ENCODE results near the gene PDPN.

Gene PDPN

DNA sequence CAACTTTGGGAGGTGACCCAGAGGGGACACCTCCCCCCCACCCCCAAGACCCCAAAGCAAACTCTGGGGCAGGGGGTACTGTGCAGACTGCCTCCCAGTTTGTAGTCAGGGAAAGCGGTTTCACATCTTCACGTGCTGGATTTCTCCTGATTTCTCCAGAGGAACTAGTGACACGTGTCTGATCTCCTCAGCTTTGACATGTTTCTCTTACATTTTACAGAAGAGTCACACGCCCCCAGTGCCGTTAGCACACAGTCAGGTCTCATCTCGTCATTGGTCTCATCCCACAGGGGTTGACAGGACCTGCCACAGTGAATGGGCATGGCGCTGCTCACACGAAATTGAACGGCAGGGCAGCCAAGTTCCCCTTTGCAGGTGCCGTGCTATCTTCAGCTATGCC lies 11.8 kb downstream of the PDPN start:
- DNase-seq (ENCODE audit: low read depth) = no peak
- TF ChIP-seq CTCF (IDR thresholded peaks at IDR 0.05; ENCODE audit: low read length, missing control alignments) = no peak

GRCh38 chr1:13597166-13597565 lies 13.5 kb downstream of the PDPN start:
- TF ChIP-seq CTCF (IDR thresholded peaks at IDR 0.05; ENCODE audit: low read length, missing control alignments) = no peak
- no peak overlapping the region for H3K4me3 ChIP-seq (replicated peaks; ENCODE audit: low read depth, low read length)
- DNase-seq (ENCODE audit: low read depth) = no peak

More for the DNA sequence above, 11.8 kb downstream of the PDPN start:
- H3K4me3 ChIP-seq (replicated peaks; ENCODE audit: low read depth, low read length) = no peak overlapping the region

DNA sequence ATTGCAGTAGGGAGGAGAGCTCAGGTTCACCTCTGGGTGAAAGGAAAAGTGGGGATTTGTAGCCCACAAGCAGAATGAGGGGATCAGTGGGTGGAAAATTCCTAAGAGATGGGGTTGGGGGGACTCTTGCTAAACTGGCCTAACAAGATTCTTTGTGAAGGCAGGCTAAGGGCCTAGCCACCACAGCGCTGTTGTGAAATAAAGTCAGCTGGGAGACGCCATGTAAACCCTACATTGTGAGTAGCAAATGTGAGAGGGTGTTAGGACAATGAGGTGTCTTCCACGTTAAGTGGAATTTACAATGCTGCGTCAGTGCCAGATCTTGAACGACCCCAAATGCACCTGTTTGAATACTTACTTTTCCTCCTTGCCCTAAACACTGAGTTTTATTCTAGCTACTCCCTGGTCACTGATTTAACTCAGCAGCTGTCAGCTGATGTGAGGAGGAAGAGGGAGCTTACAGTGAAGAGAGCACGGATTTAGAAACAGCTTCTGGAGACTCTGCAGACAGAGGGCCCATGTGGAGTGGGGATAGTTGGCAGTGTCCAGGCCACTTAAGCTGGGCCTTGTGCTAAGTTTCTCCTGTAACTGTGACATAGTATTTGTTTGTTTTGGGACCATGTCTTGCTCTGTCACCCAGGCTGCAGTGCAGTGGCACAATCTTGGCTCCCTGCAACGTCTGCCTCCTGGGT lies 17.3 kb downstream of the PDPN start:
- no peak overlapping the region for H3K4me3 ChIP-seq (replicated peaks; ENCODE audit: low read depth, low read length)
- TF ChIP-seq CTCF (IDR thresholded peaks at IDR 0.05; ENCODE audit: low read length, missing control alignments) = no peak
- no peak for DNase-seq (ENCODE audit: low read depth)

DNA sequence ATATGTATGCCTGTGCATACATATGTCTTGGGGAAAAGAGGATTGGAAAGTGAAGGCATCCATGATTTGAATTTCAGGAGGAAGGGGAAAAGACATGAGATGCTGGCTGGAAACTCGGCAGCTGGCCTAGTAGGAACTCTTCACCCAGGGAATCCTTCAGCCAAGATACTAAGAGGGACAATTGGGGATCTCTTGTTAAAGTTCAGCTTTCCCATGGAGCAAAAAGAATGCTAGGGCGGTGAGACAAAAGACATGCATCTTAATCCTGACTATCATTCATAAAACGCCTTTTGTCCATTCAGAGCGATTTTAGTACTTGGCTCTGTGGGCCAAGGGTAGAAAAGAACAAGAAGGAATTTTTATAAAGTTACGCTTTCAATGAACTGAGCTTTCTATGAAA lies 20.5 kb downstream of the PDPN start:
- no peak for TF ChIP-seq CTCF (IDR thresholded peaks at IDR 0.05; ENCODE audit: low read length, missing control alignments)
- no peak for DNase-seq (ENCODE audit: low read depth)
- H3K4me3 ChIP-seq (replicated peaks; ENCODE audit: low read depth, low read length) = no peak overlapping the region

DNA sequence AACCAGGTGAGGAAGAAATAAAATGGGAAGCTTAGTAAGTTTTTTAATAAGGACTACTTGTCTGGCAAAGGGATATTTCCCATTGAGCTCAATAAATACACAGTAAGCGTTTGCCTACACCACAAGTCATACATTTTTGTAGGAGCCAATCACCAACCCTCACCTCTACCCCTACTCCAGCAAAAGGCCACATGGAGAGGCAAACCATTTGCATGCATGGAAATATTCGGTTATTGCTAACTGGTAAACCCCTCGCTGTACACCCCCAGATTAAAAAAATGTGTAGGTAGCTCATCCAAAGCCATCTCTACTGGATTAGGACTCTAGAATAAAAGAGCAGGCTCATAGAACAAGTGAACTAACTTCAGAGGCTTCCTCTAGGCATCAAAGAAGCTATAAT lies 21.1 kb downstream of the PDPN start:
- H3K4me3 ChIP-seq (replicated peaks; ENCODE audit: low read depth, low read length) = no peak overlapping the region
- no peak for DNase-seq (ENCODE audit: low read depth)
- TF ChIP-seq CTCF (IDR thresholded peaks at IDR 0.05; ENCODE audit: low read length, missing control alignments) = no peak

GRCh38 chr1:13605159-13605558 lies 21.5 kb downstream of the PDPN start:
- no peak overlapping the region for H3K4me3 ChIP-seq (replicated peaks; ENCODE audit: low read depth, low read length)
- DNase-seq (ENCODE audit: low read depth) = peak; percentile 90
- TF ChIP-seq CTCF (IDR thresholded peaks at IDR 0.05; ENCODE audit: low read length, missing control alignments) = no peak

- DNase-seq (ENCODE audit: low read depth) = no peak
- H3K4me3 ChIP-seq (replicated peaks; ENCODE audit: low read depth, low read length) = no peak overlapping the region
- TF ChIP-seq CTCF (IDR thresholded peaks at IDR 0.05; ENCODE audit: low read length, missing control alignments) = no peak
Observed at GRCh38 chr1:13607002-13607401, 23.4 kb downstream of the PDPN start.
